IgD-negative memory B cell (primary cell): ENCODE data around the gene BRIX1. TPM values are rescaled to one million over a fixed set of nuclear protein-coding genes. Genes with fewer than 3 reads are reported as not detected.
A peak's percentile ranks its signal among the peaks of the same experiment; 100 is the strongest.

Experiments
- H3K27ac Mint-ChIP-seq, 3 donors: one replicate each; pipeline ENCODE4 v1.8.0; 2020 to 2022; ENCODE audit warnings: mild to moderate bottlenecking in 3 of 3, mixed read lengths in 3 of 3, moderate library complexity in 1 of 3
- H3K27me3 Mint-ChIP-seq: one replicate; pipeline ENCODE4 v1.8.0; 2021; ENCODE audit warnings: mixed read lengths
- H3K36me3 Mint-ChIP-seq: one replicate; pipeline ENCODE4 v1.8.0; 2020; ENCODE audit warnings: mild to moderate bottlenecking, mixed read lengths
- H3K4me1 Mint-ChIP-seq, 3 donors: one replicate each; pipeline ENCODE4 v1.8.0; 2020 to 2022; ENCODE audit warnings: mixed read lengths in 3 of 3, mild to moderate bottlenecking in 1 of 3
- H3K4me3 Mint-ChIP-seq, 4 donors: one replicate each; pipeline ENCODE4 v1.8.0; 2020 to 2022; ENCODE audit warnings: mild to moderate bottlenecking in 4 of 4, mixed read lengths in 4 of 4, moderate library complexity in 3 of 4
- H3K9me3 Mint-ChIP-seq, 3 donors: one replicate each; pipeline ENCODE4 v1.8.0; 2020 to 2021; ENCODE audit warnings: mixed read lengths in 3 of 3, mild to moderate bottlenecking in 1 of 3
- polyA plus RNA-seq: library from polyadenylated mRNA; unstranded; fragments of 300-500 nt; fragmentation: Illumina TruSeq; gene quantifications from one replicate; pipeline ENCODE4 v1.2.3, GENCODE V29; 2021

The BRIX1 gene
- polyA plus RNA-seq, 1 donor from 2014 or later: 49.7 TPM

GRCh38 chr5:34927785-34928184, 12.3 kb downstream of the BRIX1 start:
- Mint-ChIP-seq H3K4me3 (no peak overlapping the region), H3K27ac (peak overlapping the region in 1 of 3 donors; percentile 35), H3K4me1 (peaks cover 17 to 27% (median 21%) of the 10 kb centered on the region in 3 donors), H3K27me3 (no peaks in the 10 kb centered on the region), H3K36me3 (peaks cover 3% of the 10 kb centered on the region), H3K9me3 (no peaks in the 10 kb centered on the region)

- H3K9me3 Mint-ChIP-seq: no peaks in the 10 kb centered on the region
Observed at GRCh38 chr5:34928267-34928666, 12.8 kb downstream of the BRIX1 start.

GRCh38 chr5:34929134-34929719, 13.7 kb downstream of the BRIX1 start, which contains the start of gene DNAJC21:
Gene DNAJC21, plus strand, starts transcription at chr5:34929559. Its CDS starts 261 bp downstream, at chr5:34929820.
- H3K9me3 Mint-ChIP-seq: no peaks in the 10 kb centered on the region
- H3K4me3 Mint-ChIP-seq: peak within 1 kb of the TSS; percentile 94 to 99 (median 97)
- peaks cover 17 to 33% (median 25%) of the 10 kb centered on the region in 3 donors for H3K4me1 Mint-ChIP-seq
- H3K27me3 Mint-ChIP-seq: no peaks in the 10 kb centered on the region
- H3K36me3 Mint-ChIP-seq: peaks cover 3% of the 10 kb centered on the region
- peak within 1 kb of the TSS; percentile 62 to 94 (median 93) for H3K27ac Mint-ChIP-seq

More at GRCh38 chr5:34928267-34928666, 12.8 kb downstream of the BRIX1 start:
- peak overlapping the region in 1 of 3 donors; percentile 35 for H3K27ac Mint-ChIP-seq
- H3K27me3 Mint-ChIP-seq: no peaks in the 10 kb centered on the region
- H3K4me1 Mint-ChIP-seq: peaks cover 17 to 27% (median 21%) of the 10 kb centered on the region in 3 donors
- H3K36me3 Mint-ChIP-seq: peaks cover 3% of the 10 kb centered on the region
- H3K4me3 Mint-ChIP-seq: peak overlapping the region in 1 of 4 donors; percentile 99

GRCh38 chr5:34929720-34930461, 14.4 kb downstream of the BRIX1 start:
- Mint-ChIP-seq H3K27me3 (no peaks in the 10 kb centered on the region), H3K4me3 (peak overlapping the region; percentile 94 to 99 (median 97)), H3K9me3 (no peaks in the 10 kb centered on the region), H3K36me3 (peaks cover 3% of the 10 kb centered on the region), H3K4me1 (peaks cover 17 to 33% (median 25%) of the 10 kb centered on the region in 3 donors), H3K27ac (peak overlapping the region; percentile 62 to 94 (median 83))

- no peaks in the 10 kb centered on the region for H3K9me3 Mint-ChIP-seq
- H3K27me3 Mint-ChIP-seq: no peaks in the 10 kb centered on the region
- peak overlapping the region; percentile 62 to 94 (median 83) for H3K27ac Mint-ChIP-seq
- peak overlapping the region; percentile 94 to 99 (median 97) for H3K4me3 Mint-ChIP-seq
- H3K4me1 Mint-ChIP-seq: peaks cover 17 to 33% (median 25%) of the 10 kb centered on the region in 3 donors
- peaks cover 3% of the 10 kb centered on the region for H3K36me3 Mint-ChIP-seq
Observed at GRCh38 chr5:34930462-34930844, 14.9 kb downstream of the BRIX1 start.

- Mint-ChIP-seq H3K27ac (peak overlapping the region in 2 of 3 donors; percentile 62 to 94), H3K36me3 (peaks cover 3% of the 10 kb centered on the region), H3K4me1 (peaks cover 17 to 33% (median 25%) of the 10 kb centered on the region in 3 donors), H3K9me3 (no peaks in the 10 kb centered on the region), H3K27me3 (no peaks in the 10 kb centered on the region), H3K4me3 (peak overlapping the region; percentile 94 to 99 (median 97))
Observed at GRCh38 chr5:34930870-34931269, 15.4 kb downstream of the BRIX1 start.

- H3K9me3 Mint-ChIP-seq: no peaks in the 10 kb centered on the region
- peaks cover 4% of the 10 kb centered on the region for H3K36me3 Mint-ChIP-seq
- H3K27ac Mint-ChIP-seq: no peak overlapping the region
- H3K4me3 Mint-ChIP-seq: no peak overlapping the region
- H3K4me1 Mint-ChIP-seq: peaks cover 17 to 35% (median 25%) of the 10 kb centered on the region in 3 donors
- no peaks in the 10 kb centered on the region for H3K27me3 Mint-ChIP-seq
Observed at GRCh38 chr5:34932947-34933346, 17.4 kb downstream of the BRIX1 start.

- peak overlapping the region in 1 of 3 donors; percentile 1 for H3K27ac Mint-ChIP-seq
- H3K27me3 Mint-ChIP-seq: no peaks in the 10 kb centered on the region
- H3K4me3 Mint-ChIP-seq: no peak overlapping the region
- peaks cover 0 to 2% (median 1%) of the 10 kb centered on the region in 3 donors for H3K4me1 Mint-ChIP-seq
- no peaks in the 10 kb centered on the region for H3K9me3 Mint-ChIP-seq
- peaks cover 14% of the 10 kb centered on the region for H3K36me3 Mint-ChIP-seq
Observed at GRCh38 chr5:34941936-34942335, 26.4 kb downstream of the BRIX1 start.

- no peak overlapping the region for H3K4me3 Mint-ChIP-seq
- H3K4me1 Mint-ChIP-seq: no peaks in the 10 kb centered on the region
- peaks cover 14% of the 10 kb centered on the region for H3K36me3 Mint-ChIP-seq
- H3K9me3 Mint-ChIP-seq: no peaks in the 10 kb centered on the region
- no peak overlapping the region for H3K27ac Mint-ChIP-seq
- no peaks in the 10 kb centered on the region for H3K27me3 Mint-ChIP-seq
Observed at GRCh38 chr5:34944044-34944443, 28.5 kb downstream of the BRIX1 start.

- H3K27me3 Mint-ChIP-seq: no peaks in the 10 kb centered on the region
- H3K9me3 Mint-ChIP-seq: no peaks in the 10 kb centered on the region
- H3K27ac Mint-ChIP-seq: no peak overlapping the region
- no peaks in the 10 kb centered on the region for H3K4me1 Mint-ChIP-seq
- H3K36me3 Mint-ChIP-seq: peaks cover 14% of the 10 kb centered on the region
- no peak overlapping the region for H3K4me3 Mint-ChIP-seq
Observed at GRCh38 chr5:34944460-34945047, 29.0 kb downstream of the BRIX1 start.

GRCh38 chr5:34957321-34957720, 41.8 kb downstream of the BRIX1 start:
- Mint-ChIP-seq H3K4me1 (peaks cover 0 to 5% (median 5%) of the 10 kb centered on the region in 3 donors), H3K4me3 (no peak overlapping the region), H3K36me3 (peaks cover 5% of the 10 kb centered on the region), H3K27me3 (no peaks in the 10 kb centered on the region), H3K9me3 (no peaks in the 10 kb centered on the region), H3K27ac (no peak overlapping the region)

GRCh38 chr5:34957857-34958690, 42.6 kb downstream of the BRIX1 start:
- Mint-ChIP-seq H3K27ac (no peak overlapping the region), H3K4me1 (peaks cover 0 to 5% (median 5%) of the 10 kb centered on the region in 3 donors), H3K9me3 (no peaks in the 10 kb centered on the region), H3K4me3 (no peak overlapping the region), H3K36me3 (peaks cover 5% of the 10 kb centered on the region), H3K27me3 (no peaks in the 10 kb centered on the region)

GRCh38 chr5:34959323-34959722, 43.8 kb downstream of the BRIX1 start:
- Mint-ChIP-seq H3K4me3 (no peak overlapping the region), H3K9me3 (no peaks in the 10 kb centered on the region), H3K27ac (no peak overlapping the region), H3K4me1 (peaks cover 0 to 5% (median 5%) of the 10 kb centered on the region in 3 donors), H3K27me3 (no peaks in the 10 kb centered on the region), H3K36me3 (peaks cover 5% of the 10 kb centered on the region)

GRCh38 chr5:34967540-34967939, 52.0 kb downstream of the BRIX1 start:
- no peaks in the 10 kb centered on the region for H3K4me1 Mint-ChIP-seq

More at GRCh38 chr5:34967540-34967939, 52.0 kb downstream of the BRIX1 start:
- no peaks in the 10 kb centered on the region for H3K27me3 Mint-ChIP-seq
- peak overlapping the region in 1 of 3 donors; percentile 31 for H3K27ac Mint-ChIP-seq
- H3K36me3 Mint-ChIP-seq: peaks cover 15% of the 10 kb centered on the region
- no peak overlapping the region for H3K4me3 Mint-ChIP-seq
- peaks cover 3 to 9% (median 3%) of the 10 kb centered on the region in 3 donors for H3K9me3 Mint-ChIP-seq
